ENCODE results near the gene DOCK10. TPM values are rescaled to one million over a fixed set of nuclear protein-coding genes. Genes with fewer than 3 reads are reported as not detected.

DOCK10 gene
- total RNA-seq, 4 donors from 2014 or later, result 8.1 to 35.4 (median 17.2) TPM

- H3K4me3 ChIP-seq, result no peak overlapping the region
- no peaks in the 10 kb centered on the region for H3K9me3 ChIP-seq
- H3K27ac ChIP-seq, result no peak overlapping the region
- TF ChIP-seq CTCF (IDR thresholded peaks at IDR 0.05), result no peak
- TF ChIP-seq EP300 (IDR thresholded peaks at IDR 0.05), result no peak
- no peak for TF ChIP-seq POLR2A (IDR thresholded peaks at IDR 0.05)
- TF ChIP-seq POLR2AphosphoS5 (IDR thresholded peaks at IDR 0.05), result no peak
- 36% methylated on average over 4 of the region's 4 CpGs for WGBS
- DNase-seq (ENCODE audit: low spot score in 2 of 2), result no peak
- no peaks in the 10 kb centered on the region for H3K4me1 ChIP-seq
- H3K36me3 ChIP-seq, result no peaks in the 10 kb centered on the region
- no peaks in the 10 kb centered on the region for H3K27me3 ChIP-seq
Measured at GRCh38 chr2:225022188-225022587, 20.1 kb downstream of the DOCK10 start.

DNA sequence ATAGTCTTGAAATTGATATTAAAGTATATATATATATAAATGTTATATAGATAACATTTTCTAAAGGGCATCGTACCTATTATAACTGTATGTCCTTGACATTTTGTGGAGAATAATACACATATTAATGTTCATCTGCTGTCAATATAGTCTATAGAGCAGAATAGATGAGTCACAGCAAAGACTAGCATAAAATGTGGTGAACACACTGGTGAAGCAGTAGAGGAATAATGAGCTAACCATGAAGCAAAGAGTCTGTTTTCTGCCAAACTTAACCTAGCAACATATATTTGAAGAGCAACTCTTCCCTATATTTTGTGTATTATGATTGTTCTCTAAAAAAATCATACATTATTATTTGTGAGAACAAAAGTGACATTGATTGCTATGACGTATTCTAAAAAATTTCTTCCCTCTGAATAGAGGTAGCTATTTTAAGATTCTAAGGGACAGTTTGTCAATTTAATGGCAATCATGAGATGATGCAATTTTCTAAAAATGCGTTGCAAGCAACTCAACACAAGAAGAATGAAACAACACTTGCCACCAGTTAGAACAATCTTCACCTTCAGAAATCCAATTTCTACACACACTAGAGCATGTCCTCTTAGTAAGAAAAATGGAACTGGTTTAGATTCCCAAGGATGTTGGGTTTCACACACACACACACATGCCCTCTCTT lies 22.0 kb downstream of the DOCK10 start:
- no peak for DNase-seq (ENCODE audit: low spot score in 2 of 2)
- H3K4me1 ChIP-seq, result no peaks in the 10 kb centered on the region
- 86% methylated on average over 3 of the region's 3 CpGs for WGBS
- H3K27ac ChIP-seq, result no peak overlapping the region
- TF ChIP-seq POLR2A (IDR thresholded peaks at IDR 0.05) (no peak), EP300 (IDR thresholded peaks at IDR 0.05) (no peak), POLR2AphosphoS5 (IDR thresholded peaks at IDR 0.05) (no peak), CTCF (IDR thresholded peaks at IDR 0.05) (no peak)
- no peaks in the 10 kb centered on the region for H3K36me3 ChIP-seq
- H3K27me3 ChIP-seq, result no peaks in the 10 kb centered on the region
- no peaks in the 10 kb centered on the region for H3K9me3 ChIP-seq
- no peak overlapping the region for H3K4me3 ChIP-seq

GRCh38 chr2:225019105-225019504 lies 23.2 kb downstream of the DOCK10 start:
- 91% methylated on average over 4 of the region's 4 CpGs for WGBS
- Histone ChIP-seq H3K27me3 (no peaks in the 10 kb centered on the region), H3K4me1 (no peaks in the 10 kb centered on the region), H3K4me3 (no peak overlapping the region), H3K27ac (no peak overlapping the region), H3K36me3 (no peaks in the 10 kb centered on the region), H3K9me3 (no peaks in the 10 kb centered on the region)
- no peak for DNase-seq (ENCODE audit: low spot score in 2 of 2)
- TF ChIP-seq POLR2A (IDR thresholded peaks at IDR 0.05) (no peak), EP300 (IDR thresholded peaks at IDR 0.05) (no peak), CTCF (IDR thresholded peaks at IDR 0.05) (no peak), POLR2AphosphoS5 (IDR thresholded peaks at IDR 0.05) (no peak)

DNA sequence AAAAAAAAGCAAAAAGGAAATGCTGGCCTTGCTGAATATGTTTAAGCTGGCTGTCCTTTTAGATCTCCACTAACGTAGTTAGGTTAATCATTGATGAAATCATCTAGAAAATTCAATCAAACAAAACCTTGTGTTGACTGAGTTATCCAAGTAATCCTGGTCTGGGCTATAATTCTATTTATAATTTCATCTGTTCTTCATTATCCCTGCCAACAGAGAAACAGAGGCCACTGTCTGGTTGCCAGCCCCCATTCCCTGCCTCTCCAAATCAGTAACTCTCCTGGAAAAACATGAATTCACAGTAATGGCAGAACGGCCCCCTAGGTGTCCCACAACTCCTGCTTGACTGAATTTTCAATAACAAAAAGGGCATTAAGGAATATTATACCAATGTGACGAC lies 24.6 kb downstream of the DOCK10 start:
- no peak for DNase-seq (ENCODE audit: low spot score in 2 of 2)
- H3K4me3 ChIP-seq, result no peak overlapping the region
- H3K4me1 ChIP-seq, result no peaks in the 10 kb centered on the region
- TF ChIP-seq POLR2AphosphoS5 (IDR thresholded peaks at IDR 0.05) (no peak), EP300 (IDR thresholded peaks at IDR 0.05) (no peak), CTCF (IDR thresholded peaks at IDR 0.05) (no peak), POLR2A (IDR thresholded peaks at IDR 0.05) (no peak)
- H3K9me3 ChIP-seq, result no peaks in the 10 kb centered on the region
- H3K27me3 ChIP-seq, result no peaks in the 10 kb centered on the region
- H3K36me3 ChIP-seq, result no peaks in the 10 kb centered on the region
- WGBS, result 77% methylated on average over 3 of the region's 3 CpGs
- H3K27ac ChIP-seq, result no peak overlapping the region

GRCh38 chr2:225017098-225017685 lies 25.1 kb downstream of the DOCK10 start:
- DNase-seq (ENCODE audit: low spot score in 2 of 2), result no peak
- no peak for TF ChIP-seq EP300 (IDR thresholded peaks at IDR 0.05)
- Histone ChIP-seq H3K36me3 (no peaks in the 10 kb centered on the region), H3K4me1 (no peaks in the 10 kb centered on the region), H3K27ac (no peak overlapping the region), H3K9me3 (no peaks in the 10 kb centered on the region), H3K27me3 (no peaks in the 10 kb centered on the region), H3K4me3 (no peak overlapping the region)
- 91% methylated on average over 2 of the region's 2 CpGs for WGBS

Measured in suprapubic skin (tissue), 4 donors.